GM12875 (cell line): ENCODE data around the gene DCHS2.

Experiments
- H3K4me3 ChIP-seq: one replicate; pipeline ENCODE4 v1.5.1; 2011; ENCODE audit warnings: low read depth, low read length, control low read depth
- TF ChIP-seq, protein P1 (sequence below): IDR thresholded peaks from 2 replicates; pipeline ENCODE4 v1.5.1; 2011; ENCODE audit warnings: low read depth, mild to moderate bottlenecking, control low read depth, inconsistent platforms, low read length, moderate library complexity, borderline replicate concordance; ENCODE audit not compliant: insufficient read depth

DCHS2 gene

GRCh38 chr4:154490583-154491340 lies 837 bp downstream of the DCHS2 start:
- TF ChIP-seq, protein P1, sequence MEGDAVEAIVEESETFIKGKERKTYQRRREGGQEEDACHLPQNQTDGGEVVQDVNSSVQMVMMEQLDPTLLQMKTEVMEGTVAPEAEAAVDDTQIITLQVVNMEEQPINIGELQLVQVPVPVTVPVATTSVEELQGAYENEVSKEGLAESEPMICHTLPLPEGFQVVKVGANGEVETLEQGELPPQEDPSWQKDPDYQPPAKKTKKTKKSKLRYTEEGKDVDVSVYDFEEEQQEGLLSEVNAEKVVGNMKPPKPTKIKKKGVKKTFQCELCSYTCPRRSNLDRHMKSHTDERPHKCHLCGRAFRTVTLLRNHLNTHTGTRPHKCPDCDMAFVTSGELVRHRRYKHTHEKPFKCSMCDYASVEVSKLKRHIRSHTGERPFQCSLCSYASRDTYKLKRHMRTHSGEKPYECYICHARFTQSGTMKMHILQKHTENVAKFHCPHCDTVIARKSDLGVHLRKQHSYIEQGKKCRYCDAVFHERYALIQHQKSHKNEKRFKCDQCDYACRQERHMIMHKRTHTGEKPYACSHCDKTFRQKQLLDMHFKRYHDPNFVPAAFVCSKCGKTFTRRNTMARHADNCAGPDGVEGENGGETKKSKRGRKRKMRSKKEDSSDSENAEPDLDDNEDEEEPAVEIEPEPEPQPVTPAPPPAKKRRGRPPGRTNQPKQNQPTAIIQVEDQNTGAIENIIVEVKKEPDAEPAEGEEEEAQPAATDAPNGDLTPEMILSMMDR = no peak
- no peak overlapping the region for H3K4me3 ChIP-seq

DNA sequence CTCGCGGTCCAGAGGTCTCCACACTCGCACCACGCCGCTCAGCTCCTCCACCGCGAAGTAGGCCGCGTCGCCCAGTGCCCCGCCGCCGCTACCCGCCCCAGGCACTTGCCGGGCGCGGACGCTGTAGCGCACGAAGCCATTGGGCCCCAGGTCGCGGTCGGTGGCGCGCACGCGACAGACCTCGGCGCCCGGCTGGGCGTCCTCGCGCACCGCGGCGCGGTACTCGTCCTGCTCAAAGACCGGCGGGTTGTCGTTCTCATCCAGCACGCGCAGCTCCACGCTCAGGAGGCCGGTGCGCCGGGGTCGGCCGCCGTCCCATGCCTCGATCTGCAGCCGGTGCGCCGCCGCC lies 1.4 kb downstream of the DCHS2 start:
- no peak overlapping the region for H3K4me3 ChIP-seq
- TF ChIP-seq, protein P1 = no peak

DNA sequence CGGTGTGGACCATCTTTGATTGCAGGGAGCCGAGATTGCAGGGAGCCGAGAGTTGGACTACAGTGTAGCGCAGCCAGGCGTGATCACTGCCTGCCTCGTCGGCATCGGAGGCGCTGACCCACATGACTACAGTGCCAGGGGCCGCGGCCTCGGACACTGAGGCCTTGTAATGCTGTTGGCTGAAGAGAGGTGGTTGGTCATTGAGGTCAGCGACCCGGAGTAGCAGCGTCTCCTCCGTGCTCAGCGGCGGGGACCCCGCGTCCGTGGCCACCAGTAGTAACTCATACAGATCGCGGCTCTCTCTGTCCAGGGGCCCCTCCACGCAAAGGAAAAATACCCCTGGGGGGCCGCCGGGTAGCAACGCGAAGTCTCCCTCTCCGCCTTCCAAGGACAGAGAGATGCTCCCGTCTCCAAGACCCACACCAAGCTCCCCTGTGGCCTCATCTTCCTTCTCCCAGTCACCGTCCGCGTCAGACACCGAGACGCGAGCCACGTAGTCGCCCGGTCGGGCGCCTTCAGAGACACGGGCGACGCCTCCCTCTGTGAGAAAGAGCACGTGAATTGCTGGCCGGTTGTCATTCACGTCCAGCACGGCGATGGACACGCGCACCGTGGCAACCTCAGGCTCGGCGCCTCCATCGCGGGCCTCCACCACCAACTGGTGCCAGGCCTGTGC lies 1.9 kb downstream of the DCHS2 start:
- TF ChIP-seq, protein P1 = no peak
- H3K4me3 ChIP-seq = no peak overlapping the region

DNA sequence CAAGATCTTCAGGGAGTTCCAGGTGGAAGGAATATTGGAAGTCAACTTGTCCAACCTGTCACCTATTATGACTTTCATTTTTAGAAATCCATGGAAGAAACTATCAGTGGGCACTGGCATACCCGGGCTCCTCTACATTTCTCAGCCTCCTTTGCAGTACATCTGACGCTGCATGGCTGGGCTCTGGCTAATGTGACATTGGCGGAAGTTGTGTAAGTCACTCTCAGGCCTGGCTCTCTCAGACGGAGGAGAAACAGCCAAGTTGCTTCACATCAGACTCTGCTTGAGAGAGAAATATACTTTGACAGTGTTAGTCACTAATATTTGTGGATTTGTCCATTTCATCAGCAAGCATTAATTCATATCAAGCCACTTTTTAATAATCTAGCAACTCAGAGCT lies 4.5 kb downstream of the DCHS2 start:
- no peak overlapping the region for H3K4me3 ChIP-seq
- TF ChIP-seq, protein P1 = no peak

DNA sequence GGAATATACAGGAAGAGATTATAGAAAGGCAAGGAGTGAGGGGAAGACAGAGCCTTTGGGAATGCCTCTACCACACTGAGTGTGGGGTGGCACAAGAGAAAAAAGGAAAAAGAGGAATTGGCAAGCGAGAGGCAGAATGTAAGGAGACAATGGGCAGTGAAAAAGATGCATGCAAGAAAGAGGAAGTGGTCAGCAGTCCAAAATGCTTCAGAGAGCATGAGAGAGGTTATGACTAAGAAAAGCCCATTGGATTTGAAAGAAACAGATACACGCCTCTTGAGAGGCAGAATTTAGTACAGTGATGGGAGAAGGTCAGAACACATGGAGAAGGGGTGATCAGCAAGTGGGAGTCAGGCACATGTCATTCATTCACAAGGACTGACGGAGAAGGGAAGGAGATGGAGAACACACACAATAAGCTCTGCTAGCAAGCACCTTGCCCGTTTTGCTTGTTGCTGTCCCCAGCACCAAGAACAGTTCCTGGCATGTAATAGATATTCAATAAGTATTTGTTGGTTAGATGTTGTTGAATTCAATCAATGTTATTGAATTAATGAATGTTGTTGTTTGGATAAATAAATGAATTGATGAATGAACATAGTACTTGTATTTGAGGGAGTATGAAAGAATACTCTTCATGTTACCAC lies 6.3 kb downstream of the DCHS2 start:
- TF ChIP-seq, protein P1 = no peak
- H3K4me3 ChIP-seq = no peak overlapping the region

DNA sequence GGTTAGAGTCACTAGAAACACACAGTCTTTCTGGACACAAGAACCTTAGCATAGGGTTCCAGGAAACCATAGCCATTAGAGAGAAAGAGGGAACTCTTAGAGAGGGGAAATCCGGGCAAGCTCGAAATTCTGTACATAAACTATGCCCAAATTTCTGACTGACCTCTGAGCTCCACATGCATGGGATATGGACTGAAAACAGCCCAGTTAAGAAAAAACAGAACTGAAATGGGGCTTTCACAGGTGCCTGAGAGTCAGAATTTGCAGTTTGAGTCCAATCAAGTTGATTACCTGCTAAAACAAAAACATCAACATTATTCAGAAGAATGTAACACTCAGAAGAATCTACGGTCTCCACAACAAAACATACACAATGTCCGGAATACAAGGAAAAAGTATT lies 13.1 kb downstream of the DCHS2 start:
- H3K4me3 ChIP-seq = no peak overlapping the region
- TF ChIP-seq, protein P1 = no peak
